NCI-H524 (cell line): ENCODE results near the gene L3MBTL2.
"Not testable (repeated sequence)": the region's sequence is repeated elsewhere in the genome, so short reads cannot be mapped to it uniquely, and the experiment has no call there.

Experiments used
- DNase-seq, 2 experiments: peaks; one replicate each; lab custom pipeline; 2025; lab: John Stamatoyannopoulos, UW

The L3MBTL2 gene

DNA sequence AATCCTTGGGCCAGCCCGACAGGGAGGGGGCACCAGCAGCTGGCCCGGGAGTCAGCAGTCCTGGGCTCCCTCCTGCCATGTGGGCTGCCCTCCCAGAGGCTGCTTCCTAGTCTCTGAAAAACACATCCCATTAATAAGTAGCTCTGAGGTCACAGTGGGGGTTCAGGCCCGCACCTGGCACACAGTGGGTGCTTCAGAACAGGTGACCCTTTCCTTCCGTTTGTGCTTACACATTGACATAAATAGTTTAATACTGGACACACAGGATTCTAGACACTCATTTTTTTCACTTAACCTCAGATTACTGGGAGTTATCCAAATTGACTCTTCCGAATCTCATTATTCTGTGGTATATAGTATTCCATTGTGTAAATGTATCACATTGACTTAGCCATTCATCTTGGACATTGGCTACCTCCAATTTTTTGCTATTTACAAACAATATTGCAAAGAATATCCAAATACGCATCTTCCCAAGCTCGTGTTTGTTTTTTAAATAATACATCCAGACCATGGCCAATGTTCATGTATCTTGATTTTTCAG is 36.1 kb downstream of the L3MBTL2 start:
- no peak for DNase-seq

DNA sequence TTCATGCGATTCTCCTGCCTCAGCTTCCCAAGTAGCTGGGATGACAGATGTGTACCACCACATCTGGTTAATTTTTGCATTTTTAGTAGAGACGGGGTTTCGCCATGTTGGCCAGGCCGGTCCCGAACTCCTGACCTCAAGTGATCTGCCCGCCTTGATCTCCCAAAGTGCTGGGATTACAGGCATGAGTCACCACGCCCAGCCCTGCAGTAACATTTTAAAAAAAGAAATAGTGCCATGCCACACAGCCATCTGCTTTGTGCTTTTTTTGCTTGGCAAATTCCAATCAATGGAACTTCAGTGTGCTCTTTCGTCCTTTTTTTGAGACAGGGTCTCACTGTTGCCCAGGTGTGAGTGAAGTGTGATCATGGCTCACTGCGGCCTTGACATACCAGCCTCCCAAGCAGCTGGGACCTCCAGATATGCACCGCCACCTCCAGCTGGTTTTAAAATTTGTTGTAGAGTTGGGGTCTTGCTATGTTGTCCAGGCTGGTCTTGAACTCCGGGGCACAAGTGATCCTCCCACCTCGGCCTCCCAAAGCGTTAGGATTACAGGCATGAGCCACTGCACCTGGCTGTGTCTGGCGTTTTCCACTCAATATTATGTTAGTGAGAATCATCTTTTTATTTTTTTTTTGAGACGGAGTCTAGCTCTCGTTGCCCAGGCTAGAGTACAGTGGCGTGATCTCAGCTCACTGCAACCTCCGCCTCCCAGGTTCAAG is 37.4 kb downstream of the L3MBTL2 start:
- no peak for DNase-seq

DNA sequence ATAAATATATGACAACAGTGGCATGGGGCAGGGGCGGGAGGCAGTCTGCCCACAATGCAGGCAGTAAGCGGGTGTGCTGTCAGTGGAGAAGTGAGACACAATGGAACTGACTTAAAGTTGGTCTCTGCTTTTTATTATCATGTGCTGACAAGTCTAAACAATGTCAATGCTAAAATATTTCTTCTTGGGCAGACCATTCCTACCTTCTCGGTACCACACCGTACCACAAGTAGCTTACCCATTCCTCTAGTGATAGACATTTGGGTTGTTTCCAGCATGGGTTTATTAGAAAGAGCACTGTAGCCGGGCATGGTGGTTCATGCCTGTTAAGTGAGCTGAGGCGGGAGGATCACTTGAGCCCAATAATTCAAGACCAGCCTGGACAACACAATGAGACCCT is 38.2 kb downstream of the L3MBTL2 start:
- no peak for DNase-seq

DNA sequence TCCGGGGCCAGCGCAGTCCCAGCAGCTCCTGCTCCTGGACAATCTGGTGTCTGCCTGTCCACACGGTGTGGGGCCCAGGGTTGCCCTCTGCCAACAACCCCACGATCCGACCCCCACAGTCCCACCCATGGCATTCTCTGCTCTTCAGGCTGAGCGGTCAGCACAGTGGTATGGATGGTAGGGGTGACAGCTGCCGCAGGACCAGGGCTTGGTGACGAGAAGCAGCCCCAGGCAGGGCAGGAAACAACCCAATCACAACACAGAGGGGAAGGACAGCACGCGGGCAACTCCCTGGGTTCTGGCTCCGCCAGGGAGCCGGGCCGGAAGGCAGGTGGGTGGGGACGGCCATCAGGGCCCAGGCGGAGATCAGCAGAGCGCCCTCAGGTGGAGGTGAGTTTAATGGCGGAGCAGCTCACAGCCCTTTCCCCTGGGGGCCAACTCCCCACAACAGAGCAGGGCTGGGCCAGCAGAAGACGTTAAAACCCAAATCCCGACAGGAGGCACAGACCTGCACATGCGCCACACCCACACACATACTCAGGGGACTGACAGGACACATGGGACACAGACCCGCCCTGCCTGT is 40.9 kb downstream of the L3MBTL2 start:
- no peak for DNase-seq

DNA sequence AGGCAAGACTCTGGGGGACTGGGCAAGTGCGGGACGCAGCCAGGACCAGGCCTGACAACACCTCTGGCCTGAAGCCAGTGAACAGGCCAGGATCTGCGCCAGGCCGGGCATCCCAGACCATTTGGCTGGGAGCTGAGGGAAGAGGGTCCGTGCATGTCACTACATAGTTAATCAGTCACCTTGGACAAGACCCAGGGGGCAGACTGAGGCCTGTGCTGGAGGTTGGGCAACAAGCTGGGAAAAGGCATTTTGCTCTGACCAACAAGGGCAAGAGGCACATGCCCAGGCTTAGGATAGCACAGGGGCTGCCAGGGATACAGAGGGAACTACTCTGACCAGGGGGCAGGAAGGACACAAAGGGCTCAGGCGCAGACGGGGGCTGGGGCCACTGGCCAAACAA is 42.6 kb downstream of the L3MBTL2 start:
- DNase-seq, result no peak

DNA sequence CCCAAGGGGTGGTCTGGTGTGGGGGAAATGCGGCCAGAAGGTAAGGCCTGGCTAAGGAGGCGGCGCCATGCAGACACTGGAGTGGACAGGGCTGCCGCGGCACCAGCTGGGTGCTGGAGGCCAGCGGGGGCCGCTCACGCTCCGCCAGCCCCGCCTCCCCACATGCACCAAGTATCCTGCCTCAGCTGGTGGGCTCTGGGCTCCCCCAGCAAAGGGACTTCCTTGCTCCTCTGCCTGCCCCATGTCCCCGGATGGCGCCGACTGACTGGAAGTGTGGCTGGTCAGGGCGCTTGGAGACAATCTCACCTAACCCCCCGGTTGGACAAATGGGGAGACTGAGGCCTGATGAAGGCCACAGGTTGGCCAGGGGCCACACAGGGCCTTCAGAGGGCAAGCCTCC is 43.2 kb downstream of the L3MBTL2 start:
- DNase-seq, result no peak

DNA sequence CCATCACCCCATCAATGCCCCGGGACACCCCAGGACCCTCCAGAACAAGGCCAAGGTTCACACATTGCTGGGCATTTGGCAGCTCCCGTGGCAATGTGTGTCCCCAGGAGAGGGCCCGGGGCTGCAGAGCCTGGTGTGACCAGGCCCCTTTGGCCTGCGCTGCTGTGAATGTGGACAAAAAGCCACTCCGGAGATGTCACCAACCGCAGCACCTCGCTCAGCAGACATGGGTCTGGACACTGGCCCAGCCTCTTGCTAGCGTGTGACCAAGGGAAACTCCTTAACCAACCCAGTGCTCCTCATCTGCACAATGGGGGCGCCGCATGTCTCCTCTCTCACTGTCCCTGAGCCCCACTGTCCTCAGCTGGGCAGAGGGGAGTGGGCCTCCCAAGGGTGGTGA is 43.6 kb downstream of the L3MBTL2 start:
- no peak for DNase-seq

DNA sequence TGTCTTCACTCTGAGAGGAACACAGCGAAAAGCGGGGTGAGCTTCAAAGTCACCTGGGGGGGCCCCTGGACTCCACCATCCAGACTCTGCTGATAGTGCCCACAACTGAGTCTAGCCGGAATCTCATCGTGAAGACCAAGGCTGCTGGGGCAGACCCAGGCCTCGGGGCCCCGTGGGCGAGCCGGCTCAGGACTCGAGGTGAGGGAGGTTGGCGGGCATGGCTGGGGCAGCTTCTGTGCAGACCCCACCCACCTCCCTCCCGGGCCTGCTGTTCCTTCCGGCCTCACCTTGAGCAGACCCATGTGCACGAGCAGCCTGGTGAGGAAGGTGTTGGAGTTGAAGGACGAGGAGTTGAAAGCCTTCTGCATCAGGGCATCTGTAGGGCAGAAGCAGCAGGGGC is 44.3 kb downstream of the L3MBTL2 start:
- no peak for DNase-seq

DNA sequence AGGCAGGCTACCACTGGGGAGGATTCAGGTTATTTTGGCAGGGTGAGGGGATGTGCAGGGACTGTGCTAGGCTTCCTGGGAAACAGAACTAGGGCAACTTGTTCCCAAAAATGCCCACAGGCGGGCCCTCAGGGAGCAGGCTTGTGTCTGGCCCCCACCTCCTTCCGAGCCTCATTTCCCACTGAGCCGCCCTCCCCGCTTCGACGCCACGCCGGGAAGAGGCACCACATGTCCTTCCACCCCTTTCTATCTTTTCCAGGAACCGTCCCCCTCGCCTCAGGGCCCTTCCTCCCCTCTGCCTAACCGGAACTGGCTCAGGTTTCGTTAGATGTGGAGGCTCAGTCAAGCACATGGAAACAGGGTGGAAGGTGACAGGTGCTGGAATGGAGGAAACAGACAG is 45.0 kb downstream of the L3MBTL2 start:
- no peak for DNase-seq

DNA sequence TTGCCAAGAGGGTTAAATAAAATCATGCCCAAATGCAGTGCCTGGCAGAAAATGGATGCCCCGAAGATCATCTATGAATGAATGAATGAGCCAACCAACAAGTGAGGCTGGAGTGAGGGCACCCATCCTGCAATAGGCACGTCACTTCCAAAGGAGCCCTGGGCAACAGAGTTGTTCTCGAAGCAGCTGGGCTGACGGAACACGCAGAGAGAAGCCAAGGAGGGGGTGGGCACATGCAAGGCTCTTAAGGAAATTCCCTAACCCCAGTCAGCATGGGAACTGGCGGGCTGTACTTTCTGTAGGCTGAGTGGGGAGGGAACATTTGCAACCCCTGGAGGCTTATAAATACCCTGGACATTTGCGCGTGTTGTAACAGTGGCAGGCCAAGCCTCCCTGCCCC is 47.3 kb downstream of the L3MBTL2 start:
- no peak for DNase-seq

DNA sequence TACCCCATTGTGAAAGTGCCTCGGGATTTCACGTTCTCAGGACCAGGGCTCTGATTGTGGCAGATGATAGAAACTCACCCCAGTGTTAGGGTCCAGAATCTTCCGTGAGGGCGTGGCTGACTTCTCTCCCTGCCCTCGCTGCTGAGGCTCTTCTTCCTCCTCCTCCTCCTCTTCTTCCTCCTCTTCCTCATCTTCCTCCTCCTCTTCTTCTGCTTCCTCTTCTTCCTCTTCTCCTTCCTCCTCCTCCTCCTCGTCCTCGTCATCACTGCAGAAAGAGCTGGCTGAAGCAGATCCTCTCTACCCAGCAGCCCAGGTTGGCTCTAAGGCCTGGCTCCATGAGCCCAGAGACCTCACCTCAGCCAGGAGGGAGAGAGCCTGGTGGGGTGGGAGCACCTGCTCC is 49.1 kb downstream of the L3MBTL2 start:
- DNase-seq, result no peak

DNA sequence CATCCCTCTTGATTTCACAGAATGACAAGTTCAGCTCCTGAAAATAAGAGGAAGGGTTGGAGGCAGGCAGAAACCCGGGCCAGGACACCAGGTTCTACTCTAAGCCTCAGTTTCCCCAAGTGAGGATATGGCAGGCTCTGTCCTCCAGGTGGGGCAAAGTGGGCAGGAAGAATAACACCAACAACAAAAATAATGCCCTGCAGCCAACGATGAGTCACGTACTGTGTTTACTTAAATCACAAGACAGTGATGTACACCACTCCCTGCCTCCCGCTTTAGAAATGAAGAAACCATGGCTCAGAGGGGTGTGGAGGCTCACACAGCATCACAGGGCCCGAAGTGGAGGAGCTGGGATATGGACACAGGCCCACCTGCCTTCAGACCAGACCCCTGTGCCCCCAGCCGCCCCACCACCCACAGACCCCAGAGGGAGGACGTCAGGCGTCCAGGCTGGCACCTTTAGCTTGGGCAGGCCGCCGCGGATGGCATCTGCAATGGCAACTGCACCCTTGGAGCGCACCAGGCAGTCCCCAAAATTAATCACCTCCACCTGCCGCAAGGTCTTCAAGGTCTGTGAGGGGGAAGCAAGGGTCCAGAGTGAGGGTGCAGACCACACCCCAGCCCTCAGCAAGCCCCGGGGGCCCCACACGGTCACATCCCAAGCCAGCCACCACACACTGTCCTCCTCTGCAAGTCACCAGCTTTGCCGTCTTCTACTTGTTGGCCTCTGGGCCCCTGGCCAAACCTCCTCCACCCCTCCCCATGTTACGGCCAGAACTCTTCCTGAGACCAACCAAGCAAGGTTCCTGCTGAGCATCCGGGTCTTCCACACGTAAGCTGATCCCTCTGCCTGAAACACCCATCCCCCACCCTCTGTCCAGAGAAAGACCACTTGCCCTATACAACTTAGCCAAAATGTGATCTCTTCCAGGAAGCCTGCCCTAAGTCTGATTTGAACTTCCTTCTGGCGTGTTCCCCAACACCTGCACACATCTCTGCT is 51.4 kb downstream of the L3MBTL2 start:
- no peak for DNase-seq

DNA sequence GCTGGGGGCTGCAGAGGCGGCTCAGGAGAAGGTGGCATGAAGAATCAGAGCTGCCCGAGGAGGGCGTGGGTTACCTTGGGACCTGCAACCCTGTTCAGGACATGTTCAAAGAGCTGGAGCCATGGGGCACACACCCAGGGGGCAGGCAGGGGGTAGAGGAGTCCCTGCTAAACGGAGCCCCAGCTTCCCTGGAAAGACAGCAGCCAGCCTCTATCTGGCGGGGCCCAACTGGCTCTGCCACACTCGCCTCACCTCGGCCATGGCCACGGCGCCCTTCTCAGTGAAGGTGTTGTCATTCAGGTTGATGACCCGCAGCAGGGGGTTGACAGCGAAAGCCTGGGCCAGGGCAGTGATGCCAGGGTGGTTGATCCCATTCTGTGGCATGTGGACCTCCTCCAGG is 52.6 kb downstream of the L3MBTL2 start:
- no peak for DNase-seq

DNA sequence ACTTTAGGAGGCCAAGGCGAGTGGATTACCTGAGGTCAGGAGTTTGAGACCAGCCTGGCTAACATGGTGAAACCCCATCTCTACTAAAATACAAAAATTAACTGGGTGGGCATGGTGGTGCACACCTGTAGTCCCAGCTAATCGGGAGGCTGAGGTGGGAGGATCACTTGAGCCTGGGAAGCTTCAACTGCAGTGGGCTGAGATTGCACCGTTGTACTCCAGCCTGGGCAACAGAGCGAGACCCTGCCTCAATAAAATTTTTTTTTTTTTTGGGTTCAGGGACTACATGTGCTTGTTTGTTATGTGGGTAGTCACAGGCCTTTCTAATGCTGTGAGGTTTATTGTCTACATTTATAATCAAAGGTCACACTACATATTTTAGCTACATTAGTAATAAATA is 54.6 kb downstream of the L3MBTL2 start:
- DNase-seq, result not testable (repeated sequence)

DNA sequence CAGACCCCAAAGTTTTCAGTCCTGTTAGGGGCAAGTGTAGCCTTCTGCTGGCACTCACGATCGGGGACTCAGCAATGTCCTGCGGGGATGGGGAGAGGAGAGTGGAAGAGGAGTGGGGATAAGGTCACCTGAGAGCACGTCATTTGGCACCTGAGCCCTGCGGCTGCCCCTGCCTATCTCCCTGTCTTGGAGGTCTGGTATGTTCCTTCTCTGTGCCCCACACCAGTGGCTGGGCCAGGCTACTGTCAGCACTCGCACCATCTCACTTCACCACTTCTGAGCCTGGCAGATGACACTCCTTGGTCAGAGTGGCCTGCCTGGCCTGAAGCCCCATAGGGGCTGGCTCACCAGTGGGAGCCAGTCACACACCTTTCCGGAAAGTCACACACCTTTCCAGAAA is 55.8 kb downstream of the L3MBTL2 start:
- no peak for DNase-seq

DNA sequence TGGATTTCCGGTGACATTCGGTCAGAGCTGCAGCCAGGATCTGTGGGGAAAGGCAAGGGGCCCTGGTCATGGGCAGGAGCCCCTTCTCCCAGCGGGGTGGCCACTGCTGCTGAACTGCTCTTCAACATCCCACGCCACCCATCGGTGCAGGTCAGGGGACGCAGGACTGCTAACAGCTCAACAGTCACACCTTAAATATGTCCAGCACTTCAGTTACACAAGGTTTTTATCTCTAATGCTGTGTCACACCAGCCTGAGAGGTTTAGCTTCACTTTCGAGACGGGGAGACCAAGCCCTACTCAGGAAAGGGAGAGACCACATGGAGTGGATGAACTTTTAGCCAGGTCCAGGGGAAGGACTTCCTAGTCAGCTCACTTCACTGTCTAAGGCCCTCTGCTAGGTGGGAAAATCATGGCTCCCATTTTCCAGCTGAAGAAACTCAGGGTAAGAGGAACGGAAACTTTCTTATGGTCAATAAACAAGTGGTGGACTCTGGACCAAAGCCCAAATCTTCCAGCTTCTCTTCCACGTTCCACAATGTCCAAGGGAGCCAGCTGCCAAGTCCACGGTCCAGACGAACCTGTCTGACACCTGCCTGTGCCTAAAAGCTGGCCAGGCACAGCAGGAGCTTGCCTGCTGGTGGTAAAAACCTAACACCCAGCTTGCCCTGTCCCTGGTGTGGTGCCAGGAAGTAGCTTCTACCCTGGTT is 56.6 kb downstream of the L3MBTL2 start:
- DNase-seq, result no peak

DNA sequence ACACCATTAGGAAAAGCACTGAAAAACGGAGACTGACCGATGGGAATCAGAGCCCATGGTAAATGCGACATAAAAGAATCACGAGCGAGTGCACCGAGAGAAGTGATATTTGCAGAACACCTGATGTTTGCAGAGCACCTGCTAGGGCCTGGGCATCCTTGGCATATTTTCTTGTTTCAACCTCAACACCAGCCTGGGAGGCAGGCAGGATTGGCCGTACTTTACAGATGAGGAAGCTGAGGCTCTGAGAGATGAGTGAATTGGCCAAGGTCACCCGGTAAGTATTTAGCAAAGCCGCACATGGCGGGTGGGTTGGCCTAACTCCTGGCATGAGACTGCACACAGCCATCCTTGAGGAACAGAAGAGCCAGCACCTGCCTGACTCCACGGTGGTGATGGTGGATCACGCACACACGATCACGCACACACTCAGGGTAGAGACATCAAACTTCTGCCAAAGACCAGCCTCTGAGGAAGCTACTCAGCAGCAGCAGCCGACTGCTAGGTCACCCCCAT is 57.2 kb downstream of the L3MBTL2 start:
- no peak for DNase-seq

DNA sequence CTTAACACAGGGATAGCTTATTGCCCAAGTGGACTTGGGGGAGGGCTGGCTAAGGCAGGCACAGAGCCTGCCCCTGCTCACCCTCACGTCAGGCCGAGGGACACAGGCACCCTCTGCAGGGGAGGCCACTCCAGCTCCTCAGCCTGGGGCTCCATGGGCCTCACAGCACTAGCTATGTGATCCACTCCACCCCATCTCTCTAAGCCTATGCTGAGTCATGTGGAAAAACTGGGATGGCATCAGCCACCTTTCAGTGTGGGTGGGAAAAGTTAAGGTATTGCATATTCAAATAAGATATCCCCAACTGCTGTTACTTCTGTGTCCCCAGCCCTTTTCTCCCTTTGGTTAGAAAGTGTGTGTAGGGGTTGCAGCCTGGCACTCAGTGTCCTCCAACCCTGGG is 58.6 kb downstream of the L3MBTL2 start:
- no peak for DNase-seq

DNA sequence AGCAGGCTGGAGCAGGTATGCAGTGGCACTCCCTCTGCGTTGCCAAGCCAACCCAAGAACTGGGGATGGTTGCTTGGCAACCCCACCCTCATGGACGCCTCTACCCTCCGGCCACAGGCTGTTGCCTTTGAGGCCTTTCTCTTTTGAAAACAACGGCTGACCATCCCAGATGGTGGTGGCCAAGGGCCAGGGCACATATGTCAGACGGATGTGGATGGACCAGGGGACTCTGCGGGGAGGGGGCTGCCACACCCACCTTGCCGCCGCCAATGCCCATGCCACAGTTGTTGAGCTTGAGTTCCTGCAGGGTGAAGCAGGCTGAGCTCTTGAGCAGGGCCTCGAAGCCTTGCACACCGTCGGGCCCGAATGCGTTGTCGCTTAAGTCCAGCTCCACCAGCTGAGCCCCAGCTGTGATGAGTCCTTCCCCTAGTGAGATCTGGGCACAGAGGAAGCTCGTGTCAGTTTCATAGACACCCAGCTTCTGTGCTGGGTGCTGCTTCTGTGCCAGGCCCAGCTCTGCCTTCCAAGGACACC is 59.4 kb downstream of the L3MBTL2 start:
- DNase-seq, result no peak

DNA sequence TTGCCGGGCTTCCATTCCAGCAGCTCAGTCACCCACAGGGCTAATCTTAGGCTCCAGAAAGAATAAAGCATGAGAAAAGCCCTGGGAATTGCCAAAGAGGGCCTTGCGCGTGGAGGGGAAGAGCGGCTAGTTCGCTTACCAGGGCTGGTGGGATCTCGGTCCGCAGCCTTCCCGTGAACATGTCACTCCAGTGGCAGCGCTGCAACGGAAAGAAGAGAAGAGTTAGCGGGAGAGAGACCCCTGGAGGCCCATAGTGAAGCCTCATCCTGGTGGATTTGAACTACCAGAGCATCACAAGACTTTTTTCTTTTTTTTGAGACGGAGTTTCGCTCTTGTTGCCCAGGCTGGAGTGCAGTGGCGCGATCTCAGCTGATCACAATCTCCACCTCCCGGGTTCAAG is 62.8 kb downstream of the L3MBTL2 start:
- no peak for DNase-seq

DNA sequence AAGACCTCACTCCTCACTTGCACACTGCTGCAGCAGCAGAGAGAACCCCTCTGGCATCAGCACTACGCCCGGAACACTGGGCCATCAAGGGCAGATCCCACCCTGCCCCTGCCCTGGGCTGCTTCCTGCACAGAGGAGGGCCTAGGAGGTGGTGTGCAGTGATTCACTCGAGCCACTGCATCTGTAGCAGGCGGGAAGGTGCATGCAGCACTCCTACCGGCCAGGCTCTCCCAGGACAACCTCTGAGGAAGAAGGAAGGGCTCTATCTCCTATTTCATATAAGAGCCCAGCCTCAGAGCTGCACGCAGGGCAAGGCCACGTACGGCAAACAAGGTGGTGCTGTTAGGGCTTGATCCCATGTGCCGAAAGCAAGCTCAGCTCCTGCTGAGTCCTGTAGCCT is 66.7 kb downstream of the L3MBTL2 start:
- no peak for DNase-seq

DNA sequence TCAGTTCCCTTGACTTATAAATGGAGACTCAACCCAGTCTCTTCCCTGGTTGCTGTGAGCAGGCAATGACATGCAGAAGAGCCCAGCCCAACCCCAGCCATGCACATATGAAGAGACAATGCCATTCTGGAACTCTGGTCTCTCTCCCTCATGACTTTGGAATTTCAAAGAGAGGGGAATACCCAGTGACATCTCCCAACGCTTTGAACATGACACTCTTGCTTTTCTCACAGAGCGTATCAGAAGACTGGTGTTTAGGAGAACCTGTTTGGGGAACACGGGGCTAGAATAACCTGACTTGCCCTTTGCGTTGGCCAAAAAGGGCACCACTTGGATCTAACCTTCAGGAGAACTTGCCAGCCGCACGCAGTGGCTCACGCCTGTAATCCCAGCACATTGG is 68.0 kb downstream of the L3MBTL2 start:
- no peak for DNase-seq
